ENCODE results near the gene SOBP. TPM values are rescaled to one million over a fixed set of nuclear protein-coding genes. Genes with fewer than 3 reads are reported as not detected.

The SOBP gene
- polyA plus RNA-seq, 4 donors: 1.1 to 1.6 (median 1.1) TPM; not detected in 1

DNA sequence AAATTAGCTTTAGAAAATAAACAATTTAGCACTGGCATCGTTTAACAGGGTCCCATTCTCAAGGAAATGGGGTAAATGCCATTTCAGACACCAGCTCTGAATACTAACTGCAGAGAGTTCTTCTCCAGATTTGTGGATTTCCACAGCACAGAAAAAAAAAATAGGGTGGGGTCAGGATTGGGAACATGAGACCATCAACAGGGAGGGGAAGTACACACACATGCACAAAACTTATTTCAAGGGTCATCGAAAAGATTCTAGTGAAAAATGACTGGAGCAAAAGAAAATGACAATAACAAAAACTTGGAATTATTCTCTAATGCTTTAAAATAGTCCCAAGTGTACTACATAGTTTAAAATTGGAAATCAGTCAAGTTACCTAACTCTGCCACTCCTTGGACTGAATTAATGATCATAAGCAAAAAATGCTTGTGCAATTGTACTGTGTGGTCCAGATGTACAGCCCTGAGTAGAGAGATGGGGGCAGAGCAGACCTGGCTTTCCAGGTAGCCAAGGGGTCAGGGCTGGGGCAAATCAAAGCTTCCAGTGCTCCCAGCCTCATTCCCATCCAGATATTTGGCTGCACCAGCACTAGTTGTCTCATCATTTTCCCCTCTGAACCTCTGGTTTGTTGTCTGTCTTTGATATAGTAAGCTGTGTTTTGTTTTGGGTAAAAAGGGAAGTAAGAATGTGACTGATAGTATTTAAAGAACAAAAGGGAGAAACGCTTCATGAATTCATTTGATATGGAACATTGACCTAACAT, 152.4 kb downstream of the SOBP start:
- DNase-seq (no peak), FAIRE-seq (no peak)
- H3K9me3 ChIP-seq (ENCODE audit: control insufficient read depth in 2 of 2, insufficient read depth in 1 of 2, low read depth in 1 of 2, low read length in 1 of 2): no peaks in the 10 kb centered on the region
- no peak overlapping the region for H3K4me3 ChIP-seq (ENCODE audit: low read depth in 1 of 3, low read length in 3 of 3)
- 60 to 77% (median 75%) methylated on average over 3 of the region's 3 CpGs for WGBS, 3 donors
- no peaks in the 10 kb centered on the region for H3K4me1 ChIP-seq (ENCODE audit: control insufficient read depth in 3 of 3, insufficient read depth in 2 of 3, low read depth in 1 of 3, low read length in 2 of 3)
- no peak overlapping the region for H3K27ac ChIP-seq (ENCODE audit: low read depth in 1 of 3, low read length in 2 of 3)
- H3K36me3 ChIP-seq (ENCODE audit: control insufficient read depth in 3 of 3, insufficient read depth in 2 of 3, low read depth in 1 of 3, low read length in 3 of 3): no peaks in the 10 kb centered on the region
- H3K27me3 ChIP-seq (ENCODE audit: control insufficient read depth in 3 of 3, insufficient read depth in 3 of 3, low read length in 3 of 3): peaks cover 0 to 6% (median under 1%) of the 10 kb centered on the region in 3 donors

DNA sequence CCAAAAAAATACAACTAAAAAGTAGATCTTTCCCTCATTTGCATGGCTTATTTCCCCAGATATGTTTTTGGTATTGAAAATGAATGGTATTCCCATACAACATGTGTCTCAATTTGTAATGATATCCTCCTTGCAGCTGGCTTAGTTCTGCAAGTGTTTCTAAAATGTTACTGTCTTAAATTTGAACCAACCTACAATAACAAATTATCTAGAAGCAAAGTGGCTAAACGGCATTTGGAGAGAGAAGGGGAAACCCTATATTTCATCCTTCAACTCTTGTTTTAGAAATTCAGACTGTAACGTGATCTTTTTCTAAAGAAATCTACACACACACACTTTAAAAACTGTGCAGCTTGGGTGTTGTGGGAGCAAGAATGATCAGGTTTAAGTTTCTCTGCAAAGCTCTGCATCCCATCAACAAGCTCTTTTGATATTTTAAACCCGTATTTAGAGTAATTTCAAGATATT, 153.0 kb downstream of the SOBP start:
- 65 to 83% (median 69%) methylated on average over 3 of the region's 3 CpGs for WGBS, 3 donors
- Histone ChIP-seq H3K4me3 (ENCODE audit: low read depth in 1 of 3, low read length in 3 of 3) (no peak overlapping the region), H3K36me3 (ENCODE audit: control insufficient read depth in 3 of 3, insufficient read depth in 2 of 3, low read depth in 1 of 3, low read length in 3 of 3) (no peaks in the 10 kb centered on the region), H3K27ac (ENCODE audit: low read depth in 1 of 3, low read length in 2 of 3) (no peak overlapping the region), H3K4me1 (ENCODE audit: control insufficient read depth in 3 of 3, insufficient read depth in 2 of 3, low read depth in 1 of 3, low read length in 2 of 3) (no peaks in the 10 kb centered on the region), H3K27me3 (ENCODE audit: control insufficient read depth in 3 of 3, insufficient read depth in 3 of 3, low read length in 3 of 3) (peaks cover 0 to 6% (median 0%) of the 10 kb centered on the region in 3 donors), H3K9me3 (ENCODE audit: control insufficient read depth in 2 of 2, insufficient read depth in 1 of 2, low read depth in 1 of 2, low read length in 1 of 2) (no peaks in the 10 kb centered on the region)
- no peak for DNase-seq
- no peak for FAIRE-seq

- 84 to 96% (median 91%) methylated on average over 1 of the region's 1 CpG for WGBS, 3 donors
- H3K27ac ChIP-seq (ENCODE audit: low read depth in 1 of 3, low read length in 2 of 3): no peak overlapping the region
- H3K36me3 ChIP-seq (ENCODE audit: control insufficient read depth in 3 of 3, insufficient read depth in 2 of 3, low read depth in 1 of 3, low read length in 3 of 3): no peaks in the 10 kb centered on the region
- FAIRE-seq (no peak), DNase-seq (no peak)
- H3K27me3 ChIP-seq (ENCODE audit: control insufficient read depth in 3 of 3, insufficient read depth in 3 of 3, low read length in 3 of 3): peaks cover 0 to 6% (median 0%) of the 10 kb centered on the region in 3 donors
- no peaks in the 10 kb centered on the region for H3K9me3 ChIP-seq (ENCODE audit: control insufficient read depth in 2 of 2, insufficient read depth in 1 of 2, low read depth in 1 of 2, low read length in 1 of 2)
- H3K4me1 ChIP-seq (ENCODE audit: control insufficient read depth in 3 of 3, insufficient read depth in 2 of 3, low read depth in 1 of 3, low read length in 2 of 3): no peaks in the 10 kb centered on the region
- H3K4me3 ChIP-seq (ENCODE audit: low read depth in 1 of 3, low read length in 3 of 3): no peak overlapping the region
Measured at GRCh38 chr6:107644513-107644912, 154.6 kb downstream of the SOBP start.

DNA sequence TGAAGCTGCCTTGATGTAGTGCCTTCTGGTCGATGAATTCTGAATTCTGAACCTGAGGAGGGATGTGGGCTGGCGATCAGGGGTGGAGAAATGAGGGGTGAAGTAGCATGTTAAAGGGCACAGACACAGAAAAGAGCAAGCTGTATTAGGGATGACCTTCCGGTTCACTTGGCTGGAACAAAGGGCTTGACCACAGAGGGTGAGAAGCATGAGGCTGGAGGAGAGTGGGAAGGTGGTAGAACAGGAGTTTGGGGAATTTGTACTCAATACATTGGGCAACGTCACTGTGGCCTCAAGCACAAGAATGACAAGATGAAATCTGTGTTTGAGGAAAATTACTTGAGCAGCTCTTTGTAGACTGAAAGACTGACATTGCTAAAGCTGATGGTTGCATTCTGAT, 155.8 kb downstream of the SOBP start:
- no peak for FAIRE-seq

DNA sequence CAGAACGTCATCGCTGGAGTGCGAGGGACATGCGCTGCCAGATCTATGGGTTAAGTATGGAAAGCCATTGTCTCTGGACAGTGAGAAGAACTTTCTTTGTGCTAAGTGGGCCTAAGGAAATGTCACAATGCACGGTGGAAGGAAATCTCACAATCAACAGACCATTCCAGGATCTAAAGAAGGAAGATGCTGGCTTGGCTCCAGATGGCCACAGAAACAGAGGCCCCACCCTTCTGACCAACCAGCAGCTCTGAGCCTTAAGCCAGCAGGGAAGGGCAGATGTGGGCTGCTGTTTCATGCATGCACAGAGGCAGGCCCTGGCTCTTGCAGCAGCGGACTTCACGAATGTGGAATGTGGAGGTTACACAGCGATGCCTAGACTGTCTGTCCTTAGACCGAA, 156.3 kb downstream of the SOBP start:
- FAIRE-seq (no peak), DNase-seq (no peak)
- H3K9me3 ChIP-seq (ENCODE audit: control insufficient read depth in 2 of 2, insufficient read depth in 1 of 2, low read depth in 1 of 2, low read length in 1 of 2): no peaks in the 10 kb centered on the region
- 66 to 87% (median 82%) methylated on average over 9 of the region's 9 CpGs for WGBS, 3 donors
- no peak overlapping the region for H3K27ac ChIP-seq (ENCODE audit: low read depth in 1 of 3, low read length in 2 of 3)
- H3K4me3 ChIP-seq (ENCODE audit: low read depth in 1 of 3, low read length in 3 of 3): no peak overlapping the region
- peaks cover 0 to 4% (median 0%) of the 10 kb centered on the region in 3 donors for H3K27me3 ChIP-seq (ENCODE audit: control insufficient read depth in 3 of 3, insufficient read depth in 3 of 3, low read length in 3 of 3)
- no peaks in the 10 kb centered on the region for H3K4me1 ChIP-seq (ENCODE audit: control insufficient read depth in 3 of 3, insufficient read depth in 2 of 3, low read depth in 1 of 3, low read length in 2 of 3)
- H3K36me3 ChIP-seq (ENCODE audit: control insufficient read depth in 3 of 3, insufficient read depth in 2 of 3, low read depth in 1 of 3, low read length in 3 of 3): no peaks in the 10 kb centered on the region

More for the DNA sequence above, 155.8 kb downstream of the SOBP start:
- no peaks in the 10 kb centered on the region for H3K36me3 ChIP-seq (ENCODE audit: control insufficient read depth in 3 of 3, insufficient read depth in 2 of 3, low read depth in 1 of 3, low read length in 3 of 3)
- H3K9me3 ChIP-seq (ENCODE audit: control insufficient read depth in 2 of 2, insufficient read depth in 1 of 2, low read depth in 1 of 2, low read length in 1 of 2): no peaks in the 10 kb centered on the region
- 83 to 90% (median 85%) methylated on average over 4 of the region's 4 CpGs for WGBS, 3 donors
- peaks cover 0 to 5% (median 0%) of the 10 kb centered on the region in 3 donors for H3K27me3 ChIP-seq (ENCODE audit: control insufficient read depth in 3 of 3, insufficient read depth in 3 of 3, low read length in 3 of 3)
- no peak overlapping the region for H3K27ac ChIP-seq (ENCODE audit: low read depth in 1 of 3, low read length in 2 of 3)
- H3K4me1 ChIP-seq (ENCODE audit: control insufficient read depth in 3 of 3, insufficient read depth in 2 of 3, low read depth in 1 of 3, low read length in 2 of 3): no peaks in the 10 kb centered on the region
- DNase-seq: no peak
- H3K4me3 ChIP-seq (ENCODE audit: low read depth in 1 of 3, low read length in 3 of 3): no peak overlapping the region

- no peaks in the 10 kb centered on the region for H3K4me1 ChIP-seq (ENCODE audit: control insufficient read depth in 3 of 3, insufficient read depth in 2 of 3, low read depth in 1 of 3, low read length in 2 of 3)
- no peak overlapping the region for H3K4me3 ChIP-seq (ENCODE audit: low read depth in 1 of 3, low read length in 3 of 3)
- FAIRE-seq: no peak
- H3K27me3 ChIP-seq (ENCODE audit: control insufficient read depth in 3 of 3, insufficient read depth in 3 of 3, low read length in 3 of 3): no peaks in the 10 kb centered on the region
- peaks cover 0 to 6% of the 10 kb centered on the region in 2 donors for H3K9me3 ChIP-seq (ENCODE audit: control insufficient read depth in 2 of 2, insufficient read depth in 1 of 2, low read depth in 1 of 2, low read length in 1 of 2)
- WGBS, 3 donors: 65 to 86% (median 75%) methylated on average over 2 of the region's 2 CpGs
- H3K36me3 ChIP-seq (ENCODE audit: control insufficient read depth in 3 of 3, insufficient read depth in 2 of 3, low read depth in 1 of 3, low read length in 3 of 3): no peaks in the 10 kb centered on the region
- DNase-seq: no peak
- no peak overlapping the region for H3K27ac ChIP-seq (ENCODE audit: low read depth in 1 of 3, low read length in 2 of 3)
Measured at GRCh38 chr6:107646776-107647438, 157.0 kb downstream of the SOBP start.

DNA sequence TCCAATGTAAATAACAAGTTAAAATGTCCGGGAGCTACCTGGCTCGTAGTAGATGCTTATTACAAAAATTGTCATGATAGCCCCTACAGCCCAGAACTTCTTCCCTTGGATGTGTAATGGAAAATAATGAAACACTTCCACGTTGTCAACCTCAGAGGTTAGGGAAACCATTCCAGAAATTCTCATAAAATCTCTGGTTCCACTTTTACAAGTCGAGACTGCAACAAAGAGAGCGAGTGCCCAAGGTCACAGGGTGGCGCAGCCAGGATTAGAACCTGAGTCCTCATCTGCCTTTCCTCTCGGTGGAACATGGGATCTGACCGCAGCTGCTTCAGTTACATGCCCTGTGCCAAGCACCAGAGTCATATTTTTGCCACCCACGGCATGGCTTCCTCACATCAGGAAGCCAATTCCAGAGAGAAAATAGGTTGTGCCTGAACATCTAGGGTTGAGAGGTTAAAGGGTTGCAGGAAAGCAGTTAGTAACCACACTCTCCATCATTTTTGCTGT, 157.6 kb downstream of the SOBP start:
- Histone ChIP-seq H3K36me3 (ENCODE audit: control insufficient read depth in 3 of 3, insufficient read depth in 2 of 3, low read depth in 1 of 3, low read length in 3 of 3) (no peaks in the 10 kb centered on the region), H3K27me3 (ENCODE audit: control insufficient read depth in 3 of 3, insufficient read depth in 3 of 3, low read length in 3 of 3) (no peaks in the 10 kb centered on the region), H3K4me1 (ENCODE audit: control insufficient read depth in 3 of 3, insufficient read depth in 2 of 3, low read depth in 1 of 3, low read length in 2 of 3) (no peaks in the 10 kb centered on the region), H3K4me3 (ENCODE audit: low read depth in 1 of 3, low read length in 3 of 3) (no peak overlapping the region), H3K27ac (ENCODE audit: low read depth in 1 of 3, low read length in 2 of 3) (no peak overlapping the region), H3K9me3 (ENCODE audit: control insufficient read depth in 2 of 2, insufficient read depth in 1 of 2, low read depth in 1 of 2, low read length in 1 of 2) (peaks cover 0 to 6% of the 10 kb centered on the region in 2 donors)
- WGBS, 3 donors: 73 to 85% (median 80%) methylated on average over 9 of the region's 9 CpGs
- FAIRE-seq: no peak
- DNase-seq: no peak

DNA sequence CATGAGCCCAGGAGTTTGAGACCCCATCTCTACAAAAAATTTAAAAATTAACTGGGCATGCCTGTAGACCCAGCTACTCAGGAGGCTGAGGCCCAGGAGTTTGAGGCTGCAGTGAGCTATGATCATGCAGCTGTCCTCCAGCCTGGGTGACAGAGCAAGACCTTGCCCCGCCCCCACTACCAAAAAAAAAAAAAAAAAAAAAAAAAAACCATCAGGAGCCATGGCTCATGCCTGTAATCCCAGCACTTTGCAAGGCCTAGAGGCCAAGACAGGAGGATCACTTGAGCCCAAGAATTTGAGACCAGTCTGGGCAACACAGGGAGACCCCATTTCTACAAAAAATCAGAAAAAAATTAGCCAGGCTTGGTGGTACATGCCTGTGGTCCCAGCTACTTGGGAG, 159.1 kb downstream of the SOBP start:
- FAIRE-seq (no peak), DNase-seq (no peak)
- Histone ChIP-seq H3K9me3 (ENCODE audit: control insufficient read depth in 2 of 2, insufficient read depth in 1 of 2, low read depth in 1 of 2, low read length in 1 of 2) (peaks cover 0 to 6% of the 10 kb centered on the region in 2 donors), H3K4me3 (ENCODE audit: low read depth in 1 of 3, low read length in 3 of 3) (no peak overlapping the region), H3K36me3 (ENCODE audit: control insufficient read depth in 3 of 3, insufficient read depth in 2 of 3, low read depth in 1 of 3, low read length in 3 of 3) (no peaks in the 10 kb centered on the region), H3K27me3 (ENCODE audit: control insufficient read depth in 3 of 3, insufficient read depth in 3 of 3, low read length in 3 of 3) (no peaks in the 10 kb centered on the region), H3K4me1 (ENCODE audit: control insufficient read depth in 3 of 3, insufficient read depth in 2 of 3, low read depth in 1 of 3, low read length in 2 of 3) (no peaks in the 10 kb centered on the region), H3K27ac (ENCODE audit: low read depth in 1 of 3, low read length in 2 of 3) (no peak overlapping the region)
- WGBS, 3 donors: 63 to 95% (median 78%) methylated on average over 1 of the region's 1 CpG
